Neural progenitor cell (in vitro differentiated cells): Measurements from ENCODE around the gene FAM234B. TPM values are rescaled to one million over a fixed set of nuclear protein-coding genes. Genes with fewer than 3 reads are reported as not detected.

ENCODE experiments used
- DNase-seq: peaks from one replicate; pipeline ENCODE4 v3.0.0-alpha.2; 2016; ENCODE audit warnings: low spot score
- H2AFZ ChIP-seq: fragments of 200-600 bp; sonication (generic); replicated peaks from 2 replicates; pipeline ENCODE4 v1.6.1; 2016; ENCODE audit warnings: antibody characterized with exemption
- H3F3A ChIP-seq: fragments of 200-600 bp; sonication (generic); 2 replicates; pipeline ENCODE4 v1.6.1; 2016; ENCODE audit warnings: antibody characterized with exemption, low read depth
- H3K27ac ChIP-seq: fragments of 200-600 bp; sonication (generic); 2 replicates; pipeline ENCODE4 v1.5.1; 2016; ENCODE audit warnings: mild to moderate bottlenecking
- H3K27me3 ChIP-seq: fragments of 200-600 bp; sonication (generic); 2 replicates; pipeline ENCODE4 v1.6.1; 2016; ENCODE audit warnings: mild to moderate bottlenecking, moderate library complexity
- H3K36me3 ChIP-seq: fragments of 200-600 bp; sonication (generic); 2 replicates; pipeline ENCODE4 v1.5.1; 2016
- H3K4me1 ChIP-seq: fragments of 200-600 bp; sonication (generic); 2 replicates; pipeline ENCODE4 v1.6.1; 2016; ENCODE audit warnings: mixed run types
- H3K4me2 ChIP-seq: fragments of 200-600 bp; sonication (generic); 2 replicates; pipeline ENCODE4 v1.6.1; 2016
- H3K4me3 ChIP-seq: fragments of 200-600 bp; sonication (generic); 2 replicates; pipeline ENCODE4 v1.5.1; 2016
- H3K79me2 ChIP-seq: fragments of 200-600 bp; sonication (generic); 2 replicates; pipeline ENCODE4 v1.6.1; 2016; ENCODE audit warnings: low read depth
- H3K9ac ChIP-seq: fragments of 200-600 bp; sonication (generic); 2 replicates; pipeline ENCODE4 v1.6.1; 2016
- H3K9me3 ChIP-seq: fragments of 200-600 bp; sonication (generic); 2 replicates; pipeline ENCODE4 v1.5.1; 2016; ENCODE audit warnings: low read depth
- H4K20me1 ChIP-seq: fragments of 200-600 bp; sonication (generic); 2 replicates; pipeline ENCODE4 v1.6.1; 2016; ENCODE audit warnings: low read depth
- H3K27ac Mint-ChIP-seq: 3 replicates; pipeline ENCODE4 v1.8.0; 2021; ENCODE audit warnings: mixed read lengths
- H3K27me3 Mint-ChIP-seq: 2 replicates; pipeline ENCODE4 v1.8.0; 2022; ENCODE audit warnings: low read depth, mild to moderate bottlenecking, inconsistent platforms, moderate library complexity, mixed read lengths; ENCODE audit not compliant: insufficient read depth
- H3K36me3 Mint-ChIP-seq: 3 replicates; pipeline ENCODE4 v1.8.0; 2021; ENCODE audit warnings: mixed read lengths
- H3K4me1 Mint-ChIP-seq: 3 replicates; pipeline ENCODE4 v1.8.0; 2021; ENCODE audit warnings: mixed read lengths
- H3K4me3 Mint-ChIP-seq: 3 replicates; pipeline ENCODE4 v1.8.0; 2021; ENCODE audit warnings: mild to moderate bottlenecking, moderate library complexity, mixed read lengths
- H3K9me3 Mint-ChIP-seq: 3 replicates; pipeline ENCODE4 v1.8.0; 2020; ENCODE audit warnings: mixed read lengths
- EZH2 ChIP-seq: fragments of 200-600 bp; sonication (generic); IDR thresholded peaks from 2 replicates; pipeline ENCODE4 v1.6.1; 2017; ENCODE audit warnings: antibody characterized with exemption, mild to moderate bottlenecking, moderate library complexity
- EZH2phosphoT487 ChIP-seq: fragments of 200-600 bp; sonication (generic); IDR thresholded peaks from 2 replicates; pipeline ENCODE4 v1.6.1; 2017; ENCODE audit warnings: antibody characterized with exemption
- total RNA-seq: library from RNA; depleted of rRNA; stranded (reverse); fragments of >200 nt; gene quantifications from 2 replicates; pipeline ENCODE4 v1.2.3, GENCODE V29; 2015; ENCODE audit warnings: low replicate concordance
- TF ChIP-seq, protein P1 (sequence below): fragments of 200-600 bp; sonication (generic); IDR thresholded peaks from 2 replicates; pipeline ENCODE4 v1.5.1; 2017; ENCODE audit warnings: antibody characterized with exemption, mild to moderate bottlenecking

Gene FAM234B
- total RNA-seq, 1 donor from 2014 or later, result 20.8 TPM

DNA sequence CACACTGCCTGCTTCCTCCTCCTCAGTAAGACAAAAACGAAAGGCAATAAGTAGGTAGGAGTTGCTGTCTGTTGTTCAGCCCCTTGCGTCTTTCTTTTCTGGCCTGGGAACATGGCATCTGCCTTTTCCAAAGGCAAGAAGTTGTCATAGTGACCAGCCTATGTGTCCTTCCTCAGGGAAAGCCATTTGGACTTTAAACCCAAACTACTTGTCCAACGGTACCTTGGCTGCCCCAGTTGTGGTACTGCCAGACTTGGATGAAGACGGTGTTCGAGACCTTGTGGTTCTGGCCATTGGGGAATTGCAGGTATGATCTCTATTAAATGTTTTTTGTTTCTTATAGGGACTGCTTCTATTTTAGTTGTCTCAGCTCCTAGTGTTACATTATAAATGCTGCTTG, 18.5 kb downstream of the FAM234B start:
- H3K36me3 ChIP-seq, result no peaks in the 10 kb centered on the region
- H3K27ac ChIP-seq, result no peak overlapping the region
- Mint-ChIP-seq H3K4me1 (no peaks in the 10 kb centered on the region), H3K27ac (no peak overlapping the region), H3K4me3 (no peak overlapping the region), H3K36me3 (peaks cover 39% of the 10 kb centered on the region), H3K27me3 (no peaks in the 10 kb centered on the region), H3K9me3 (no peaks in the 10 kb centered on the region)
- TF ChIP-seq EZH2phosphoT487, result no peak
- no peak for TF ChIP-seq EZH2
- TF ChIP-seq, protein P1, sequence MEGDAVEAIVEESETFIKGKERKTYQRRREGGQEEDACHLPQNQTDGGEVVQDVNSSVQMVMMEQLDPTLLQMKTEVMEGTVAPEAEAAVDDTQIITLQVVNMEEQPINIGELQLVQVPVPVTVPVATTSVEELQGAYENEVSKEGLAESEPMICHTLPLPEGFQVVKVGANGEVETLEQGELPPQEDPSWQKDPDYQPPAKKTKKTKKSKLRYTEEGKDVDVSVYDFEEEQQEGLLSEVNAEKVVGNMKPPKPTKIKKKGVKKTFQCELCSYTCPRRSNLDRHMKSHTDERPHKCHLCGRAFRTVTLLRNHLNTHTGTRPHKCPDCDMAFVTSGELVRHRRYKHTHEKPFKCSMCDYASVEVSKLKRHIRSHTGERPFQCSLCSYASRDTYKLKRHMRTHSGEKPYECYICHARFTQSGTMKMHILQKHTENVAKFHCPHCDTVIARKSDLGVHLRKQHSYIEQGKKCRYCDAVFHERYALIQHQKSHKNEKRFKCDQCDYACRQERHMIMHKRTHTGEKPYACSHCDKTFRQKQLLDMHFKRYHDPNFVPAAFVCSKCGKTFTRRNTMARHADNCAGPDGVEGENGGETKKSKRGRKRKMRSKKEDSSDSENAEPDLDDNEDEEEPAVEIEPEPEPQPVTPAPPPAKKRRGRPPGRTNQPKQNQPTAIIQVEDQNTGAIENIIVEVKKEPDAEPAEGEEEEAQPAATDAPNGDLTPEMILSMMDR, result no peak
- H3K79me2 ChIP-seq, result no peaks in the 10 kb centered on the region
- H3K4me1 ChIP-seq, result peaks cover 12% of the 10 kb centered on the region
- H3K9ac ChIP-seq, result no peak overlapping the region
- no peaks in the 10 kb centered on the region for H3F3A ChIP-seq
- H4K20me1 ChIP-seq, result no peaks in the 10 kb centered on the region
- no peak overlapping the region for H3K4me2 ChIP-seq
- no peak overlapping the region for H3K4me3 ChIP-seq
- no peak for DNase-seq
- no peaks in the 10 kb centered on the region for H3K9me3 ChIP-seq
- no peaks in the 10 kb centered on the region for H3K27me3 ChIP-seq
- H2AFZ ChIP-seq, result no peak overlapping the region

DNA sequence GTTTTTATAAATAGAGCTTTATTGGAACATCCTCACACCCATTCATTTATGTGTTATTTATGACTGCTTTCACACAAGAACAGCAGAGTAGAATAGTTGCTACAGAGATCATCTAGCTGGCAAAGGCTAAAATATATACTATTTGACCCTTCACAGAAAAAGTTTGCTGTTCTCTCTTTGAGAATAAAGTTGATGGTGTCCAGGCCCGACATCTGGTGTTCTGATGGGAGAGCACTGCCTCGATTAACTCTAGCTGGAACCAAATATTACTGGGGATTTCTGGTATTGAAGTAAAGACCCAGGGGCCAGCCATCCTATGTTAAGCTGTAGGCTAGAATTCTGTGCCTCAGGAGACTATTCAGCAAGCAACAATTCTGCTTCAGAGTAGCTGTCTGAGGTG, 21.8 kb downstream of the FAM234B start:
- no peak overlapping the region for H3K4me2 ChIP-seq
- no peaks in the 10 kb centered on the region for H3F3A ChIP-seq
- no peaks in the 10 kb centered on the region for H4K20me1 ChIP-seq
- H3K27ac ChIP-seq, result no peak overlapping the region
- H2AFZ ChIP-seq, result no peak overlapping the region
- H3K4me3 ChIP-seq, result no peak overlapping the region
- H3K4me1 Mint-ChIP-seq, result no peaks in the 10 kb centered on the region
- peaks cover 21% of the 10 kb centered on the region for H3K36me3 Mint-ChIP-seq
- H3K79me2 ChIP-seq, result no peaks in the 10 kb centered on the region
- no peak overlapping the region for H3K9ac ChIP-seq
- no peak overlapping the region for H3K4me3 Mint-ChIP-seq
- H3K9me3 ChIP-seq, result no peaks in the 10 kb centered on the region
- H3K27ac Mint-ChIP-seq, result no peak overlapping the region
- no peaks in the 10 kb centered on the region for H3K27me3 Mint-ChIP-seq
- peaks cover 12% of the 10 kb centered on the region for H3K4me1 ChIP-seq
- H3K27me3 ChIP-seq, result no peaks in the 10 kb centered on the region
- no peaks in the 10 kb centered on the region for H3K9me3 Mint-ChIP-seq
- H3K36me3 ChIP-seq, result no peaks in the 10 kb centered on the region
- TF ChIP-seq, protein P1, result no peak
- TF ChIP-seq EZH2phosphoT487, result no peak
- no peak for TF ChIP-seq EZH2
- DNase-seq, result no peak

DNA sequence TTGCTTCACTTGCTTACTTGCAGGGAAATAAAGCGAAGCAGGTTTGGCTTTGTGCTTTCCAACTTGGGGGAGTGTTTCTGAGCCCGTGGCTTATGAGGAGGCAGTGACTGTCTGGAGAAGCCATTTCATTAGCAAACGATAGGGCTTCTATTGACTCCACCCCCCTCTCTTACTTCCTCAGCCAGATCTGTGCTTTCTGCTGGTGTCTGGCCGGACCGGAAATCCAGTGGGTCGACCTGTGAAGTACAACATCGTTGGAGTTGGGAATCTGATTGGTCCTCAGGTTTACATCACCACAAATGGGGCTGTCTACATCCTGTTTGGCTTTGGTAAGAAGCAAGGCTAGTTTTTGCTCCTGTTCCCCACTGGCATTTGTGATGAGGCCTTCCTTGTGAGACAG, 22.3 kb downstream of the FAM234B start:
- Histone ChIP-seq H3K4me3 (no peak overlapping the region), H3K4me1 (peaks cover 12% of the 10 kb centered on the region), H3K4me2 (no peak overlapping the region), H3K27ac (no peak overlapping the region), H3K79me2 (no peaks in the 10 kb centered on the region), H2AFZ (no peak overlapping the region), H3K36me3 (no peaks in the 10 kb centered on the region), H3K9me3 (no peaks in the 10 kb centered on the region), H3K27me3 (no peaks in the 10 kb centered on the region), H4K20me1 (no peaks in the 10 kb centered on the region), H3K9ac (no peak overlapping the region), H3F3A (no peaks in the 10 kb centered on the region)
- no peaks in the 10 kb centered on the region for H3K4me1 Mint-ChIP-seq
- no peak overlapping the region for H3K4me3 Mint-ChIP-seq
- no peak for DNase-seq
- no peaks in the 10 kb centered on the region for H3K27me3 Mint-ChIP-seq
- no peak overlapping the region for H3K27ac Mint-ChIP-seq
- no peak for TF ChIP-seq EZH2phosphoT487
- TF ChIP-seq, protein P1, result no peak
- no peak for TF ChIP-seq EZH2
- peaks cover 21% of the 10 kb centered on the region for H3K36me3 Mint-ChIP-seq
- no peaks in the 10 kb centered on the region for H3K9me3 Mint-ChIP-seq

DNA sequence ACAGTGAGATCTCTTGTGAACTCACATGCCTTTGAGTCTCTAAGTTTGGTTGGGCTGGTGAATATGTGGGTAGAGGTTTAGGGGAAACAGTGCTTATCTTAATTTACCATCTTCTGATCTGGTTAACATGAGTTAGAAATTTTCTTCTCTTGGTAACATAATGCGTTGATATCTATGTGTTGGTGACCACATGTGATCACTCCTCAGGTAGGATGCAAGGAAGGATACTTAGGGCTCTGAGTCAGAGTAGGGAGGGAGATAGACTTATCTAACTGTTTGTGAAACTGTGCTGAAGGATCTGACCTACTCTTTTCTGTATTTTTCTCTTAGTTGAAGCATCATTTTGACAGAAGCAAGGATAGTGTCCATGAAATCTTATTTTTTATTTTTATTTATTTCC, 23.1 kb downstream of the FAM234B start:
- H3K79me2 ChIP-seq, result no peaks in the 10 kb centered on the region
- H3K4me2 ChIP-seq, result no peak overlapping the region
- Mint-ChIP-seq H3K27me3 (no peaks in the 10 kb centered on the region), H3K4me1 (no peaks in the 10 kb centered on the region), H3K4me3 (no peak overlapping the region), H3K36me3 (peaks cover 15% of the 10 kb centered on the region), H3K27ac (no peak overlapping the region), H3K9me3 (no peaks in the 10 kb centered on the region)
- no peaks in the 10 kb centered on the region for H3K27me3 ChIP-seq
- no peaks in the 10 kb centered on the region for H3K9me3 ChIP-seq
- H4K20me1 ChIP-seq, result no peaks in the 10 kb centered on the region
- no peak overlapping the region for H3K9ac ChIP-seq
- H3K27ac ChIP-seq, result no peak overlapping the region
- H3K4me1 ChIP-seq, result peaks cover 12% of the 10 kb centered on the region
- no peaks in the 10 kb centered on the region for H3F3A ChIP-seq
- H3K4me3 ChIP-seq, result no peak overlapping the region
- H3K36me3 ChIP-seq, result no peaks in the 10 kb centered on the region
- no peak for DNase-seq
- no peak overlapping the region for H2AFZ ChIP-seq
- TF ChIP-seq, protein P1, result no peak
- TF ChIP-seq EZH2 (no peak), EZH2phosphoT487 (no peak)
